HepG2 (cell line): Measurements from ENCODE around the gene ECEL1. TPM values are rescaled to one million over a fixed set of nuclear protein-coding genes. Genes with fewer than 3 reads are reported as not detected.

Experiments used
- ATAC-seq: fragments of 200-7000 bp; cut with Tn5 transposase; 3 replicates; pipeline ENCODE4 v1.9.1; 2020; ENCODE audit warnings: mild to moderate bottlenecking, moderate library complexity
- BruUV-seq: library from RNA; stranded (reverse); fragments of 400-500 nt; replicated peaks from 2 replicates; lab custom pipeline; 2021; lab: Mats Ljungman, UMichigan
- CTCF ChIA-PET: fragments of 300-600 bp; formaldehyde crosslinking; extraction: SDS; loops from one replicate; lab custom pipeline; 2021; ENCODE audit warnings: low total read pairs, inconsistent platforms, low intra/inter-chr PET ratio; lab: Yijun Ruan, JAX
- POLR2A ChIA-PET: fragments of 350-600 bp; sonication (Branson Sonifier 250); formaldehyde crosslinking; loops from one replicate; lab custom pipeline; 2020; ENCODE audit warnings: antibody characterized with exemption, inconsistent platforms; lab: Yijun Ruan, JAX
- DNase-seq: peaks from one replicate; pipeline ENCODE4 v3.0.0-alpha.2; 2015; ENCODE audit warnings: low spot score
- FAIRE-seq: peaks from 3 replicates; lab custom pipeline; 2011; peaks lifted over from hg19 to GRCh38; lab: Jason Lieb, UNC
- H2AFZ ChIP-seq: one replicate; pipeline ENCODE4 v1.6.1; 2011; ENCODE audit warnings: low read length, inconsistent platforms
- H3K27ac ChIP-seq: fragments of 300-600 bp; 3 replicates; pipeline ENCODE4 v1.8.0; 2011; ENCODE audit warnings: mixed run types, mild to moderate bottlenecking, mixed read lengths, low read length, inconsistent platforms; ENCODE audit not compliant: insufficient read depth; ENCODE audit errors: extremely low read length
- H3K27me3 ChIP-seq, 2 experiments: fragments of 200-600 bp in 1 of 2; 2 replicates in 1 of 2; 3 replicates in 1 of 2; pipeline versions ENCODE4 v1.6.0 to v1.8.0; 2011; ENCODE audit warnings: low read length in 2 of 2, mild to moderate bottlenecking in 2 of 2, moderate library complexity in 2 of 2, inconsistent platforms in 1 of 2; ENCODE audit not compliant: insufficient read depth in 2 of 2, control insufficient read depth in 1 of 2
- H3K36me3 ChIP-seq, 2 experiments: fragments of 200-600 bp in 1 of 2; replicated peaks in 1 of 2; 2 replicates in 1 of 2; 3 replicates in 1 of 2; pipeline versions ENCODE4 v1.5.1 to v1.8.0; 2011; ENCODE audit warnings: low read length in 2 of 2, inconsistent platforms in 1 of 2; ENCODE audit not compliant: insufficient read depth in 2 of 2, control insufficient read depth in 1 of 2
- H3K4me1 ChIP-seq: 2 replicates; pipeline ENCODE4 v1.5.1; 2012; ENCODE audit warnings: low read length, inconsistent platforms; ENCODE audit not compliant: insufficient read depth
- H3K4me2 ChIP-seq: 2 replicates; pipeline ENCODE4 v1.6.0; 2011; ENCODE audit warnings: low read depth, low read length, inconsistent platforms
- H3K4me3 ChIP-seq, 3 experiments: fragments of 200-600 bp in 1 of 3; sonication (generic), shearing (Covaris generic) in 1 of 3; replicated peaks in 1 of 3; 2 replicates each; pipeline ENCODE4 v1.5.1; 2011 to 2016; ENCODE audit warnings: low read length in 3 of 3, inconsistent platforms in 2 of 3, low read depth in 2 of 3, mild to moderate bottlenecking in 2 of 3, control low read depth in 1 of 3, mixed read lengths in 1 of 3; ENCODE audit not compliant: insufficient read depth in 1 of 3
- H3K79me2 ChIP-seq: one replicate; pipeline ENCODE4 v1.6.1; 2011; ENCODE audit warnings: low read length, inconsistent platforms; ENCODE audit not compliant: insufficient read depth
- H3K9ac ChIP-seq: 2 replicates; pipeline ENCODE4 v1.6.0; 2011; ENCODE audit warnings: mild to moderate bottlenecking, low read depth, low read length, inconsistent platforms; ENCODE audit not compliant: insufficient read depth
- H3K9me3 ChIP-seq: 2 replicates; pipeline ENCODE4 v1.5.1; 2012; ENCODE audit warnings: mild to moderate bottlenecking, low read length
- H4K20me1 ChIP-seq: 2 replicates; pipeline ENCODE4 v1.6.0; 2011; ENCODE audit warnings: inconsistent platforms, mild to moderate bottlenecking, low read length, moderate library complexity; ENCODE audit not compliant: insufficient read depth
- ARNT2 ChIP-seq: sonication (generic); formaldehyde crosslinking; IDR thresholded peaks from 2 replicates; pipeline ENCODE4 v1.8.0; 2022; ENCODE audit warnings: mild to moderate bottlenecking, low read depth, missing genetic modification reagents, moderate library complexity
- CBX5 ChIP-seq: sonication (generic); formaldehyde crosslinking; IDR thresholded peaks from 2 replicates; pipeline ENCODE4 v1.4.0; 2020; ENCODE audit warnings: missing genetic modification reagents, borderline replicate concordance
- MAFG ChIP-seq: sonication (generic); formaldehyde crosslinking; IDR thresholded peaks from 2 replicates; pipeline ENCODE4 v1.5.1; 2020; ENCODE audit warnings: mild to moderate bottlenecking, missing genetic modification reagents
- NFYC ChIP-seq: IDR thresholded peaks from 2 replicates; pipeline ENCODE4 v1.6.1; 2016; ENCODE audit warnings: missing genetic modification reagents, missing compliant biosample characterization
- SNAI1 ChIP-seq: sonication (generic); formaldehyde crosslinking; IDR thresholded peaks from 2 replicates; pipeline ENCODE4 v1.5.0; 2020; ENCODE audit warnings: mild to moderate bottlenecking, missing genetic modification reagents, borderline replicate concordance
- ZNF205 ChIP-seq: IDR thresholded peaks from 2 replicates; pipeline ENCODE4 v1.6.1; 2018; ENCODE audit warnings: missing biosample characterization, missing genetic modification reagents
- ZNF761 ChIP-seq: sonication (generic); formaldehyde crosslinking; conservative IDR thresholded peaks from 2 replicates; pipeline ENCODE4 v1.4.0; 2020; ENCODE audit warnings: mild to moderate bottlenecking, missing genetic modification reagents
- WGBS: methylation state at CpG from one replicate; pipeline ENCODE4 v1.1.6; 2017; ENCODE audit warnings: low lambda C conversion rate; 5-methylcytosine and 5-hydroxymethylcytosine counted together
- in situ Hi-C: cut with HindIII; loops from 2 replicates; pipeline ENCODE4 v1.10.0; 2017; ENCODE audit warnings: low pct_unique_long_range_greater_than_20kb; ENCODE audit not compliant: extremely low pct_ligation_motif_present
- intact Hi-C: fragments of 100-400 bp; cut with micrococcal nuclease; formaldehyde crosslinking; loops from one replicate; pipeline ENCODE4 v1.10.0; 2022; ENCODE audit not compliant: unreplicated experiment
- polyA plus RNA-seq, 8 experiments: library from polyadenylated mRNA; depleted of rRNA in 3 of 8; stranded (reverse) in 7 of 8; unstranded in 1 of 8; fragments of >200 nt; fragmentation: Illumina TruSeq in 4 of 8; extraction: Trizol in 4 of 8; gene quantifications; 2 replicates each; pipeline versions ENCODE4 v1.2.1 to v1.2.3, GENCODE V29; 2011 to 2016; ENCODE audit warnings: low read depth in 4 of 8, missing spikeins in 1 of 8, mixed read lengths in 1 of 8; ENCODE audit not compliant: insufficient read depth in 1 of 8
- total RNA-seq, 5 experiments: library from RNA; depleted of rRNA; stranded (reverse); fragments of >200 nt; fragmentation: Illumina TruSeq; extraction: Trizol; gene quantifications; 2 replicates each; pipeline ENCODE4 v1.2.3, GENCODE V29; 2016; ENCODE audit warnings: low read depth in 1 of 5
- TF ChIP-seq, protein P1 (sequence below): sonication (generic); formaldehyde crosslinking; IDR thresholded peaks from 2 replicates; pipeline ENCODE4 v1.8.0; 2022; ENCODE audit warnings: missing genetic modification reagents, mild to moderate bottlenecking, borderline replicate concordance
- TF ChIP-seq, protein P2 (sequence below): sonication (generic); formaldehyde crosslinking; IDR thresholded peaks from 2 replicates; pipeline ENCODE4 v1.8.0; 2022; ENCODE audit warnings: mild to moderate bottlenecking, missing genetic modification reagents, moderate library complexity
- TF ChIP-seq, protein P3 (sequence below): IDR thresholded peaks from 2 replicates; pipeline ENCODE4 v1.6.1; 2016

Gene ECEL1
- total and polyA plus RNA-seq, 2 of the 13 experiments (the other 11 are each of a cell fraction or from before 2014, with no cell fraction given): not detected

DNA sequence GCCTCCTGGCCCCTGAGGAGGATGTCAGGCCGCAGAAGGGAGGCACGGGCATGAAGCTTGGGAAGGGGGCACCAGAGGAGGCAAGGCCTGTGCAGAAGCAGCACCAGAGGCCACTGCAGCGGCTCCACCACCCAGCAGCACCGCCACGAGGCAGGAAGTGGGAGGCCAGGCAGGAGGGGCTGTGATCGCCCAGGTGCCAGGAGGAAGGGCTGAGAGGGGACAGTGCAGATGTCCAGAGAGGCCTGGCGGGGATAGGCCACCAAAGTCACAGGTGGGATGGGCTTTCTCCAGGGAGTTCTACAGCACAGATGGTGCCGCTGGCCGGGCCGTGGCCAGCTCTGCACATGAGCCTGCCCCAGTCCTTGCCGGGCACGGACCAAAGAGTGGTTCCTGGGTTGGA, 37.7 kb downstream of the ECEL1 start (continued):
- TF ChIP-seq, protein P1, sequence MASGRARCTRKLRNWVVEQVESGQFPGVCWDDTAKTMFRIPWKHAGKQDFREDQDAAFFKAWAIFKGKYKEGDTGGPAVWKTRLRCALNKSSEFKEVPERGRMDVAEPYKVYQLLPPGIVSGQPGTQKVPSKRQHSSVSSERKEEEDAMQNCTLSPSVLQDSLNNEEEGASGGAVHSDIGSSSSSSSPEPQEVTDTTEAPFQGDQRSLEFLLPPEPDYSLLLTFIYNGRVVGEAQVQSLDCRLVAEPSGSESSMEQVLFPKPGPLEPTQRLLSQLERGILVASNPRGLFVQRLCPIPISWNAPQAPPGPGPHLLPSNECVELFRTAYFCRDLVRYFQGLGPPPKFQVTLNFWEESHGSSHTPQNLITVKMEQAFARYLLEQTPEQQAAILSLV (CRISPR knock-in tag): no peak
- TF ChIP-seq MAFG (CRISPR knock-in tag): no peak

DNA sequence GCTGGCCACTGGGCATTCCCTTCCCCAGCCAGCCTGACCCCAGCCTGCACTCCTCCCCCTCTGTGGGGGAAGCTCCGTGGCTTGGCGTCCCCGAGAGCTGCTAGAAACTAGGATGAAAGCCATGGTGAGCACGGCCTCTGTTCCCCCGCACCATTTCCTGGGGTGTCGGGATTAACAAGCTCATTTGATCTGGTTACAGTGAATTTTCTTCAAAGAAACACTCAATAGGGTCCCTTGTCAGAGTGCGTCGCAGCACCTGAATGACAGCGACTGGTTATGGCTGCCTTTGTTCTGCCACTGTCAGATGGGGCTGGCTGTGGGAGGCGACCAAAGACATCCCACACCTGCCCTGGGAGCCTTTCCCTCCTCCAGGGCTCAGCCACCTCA, 39.3 kb downstream of the ECEL1 start:
- H3K27ac ChIP-seq: no peak overlapping the region
- no peaks in the 10 kb centered on the region for H3K79me2 ChIP-seq
- 68% methylated on average over 7 of the region's 10 CpGs for WGBS
- intact Hi-C loops: loop anchor here (5.0 kb wide), 1 partner anchor 74 kb away; the partner anchor contains the start of gene PRSS56
- ATAC-seq (no peak), FAIRE-seq (no peak), DNase-seq (no peak)
- in situ Hi-C loops: no loop called here
- H3K4me3 ChIP-seq: no peak overlapping the region
- H2AFZ ChIP-seq: no peak overlapping the region
- H3K27me3 ChIP-seq: peaks cover 5 to 31% of the 10 kb centered on the region in 2 experiments; a peak in 4 of 5 replicates
- no peak overlapping the region for H3K9ac ChIP-seq
- ChIA-PET CTCF (no interaction called here), POLR2A (no interaction called here)
- no peaks in the 10 kb centered on the region for H3K9me3 ChIP-seq
- no TSS peak for BruUV-seq
- peaks cover 21% of the 10 kb centered on the region for H3K4me1 ChIP-seq
- TF ChIP-seq CBX5 (CRISPR knock-in tag) (no peak), SNAI1 (CRISPR knock-in tag) (no peak), ARNT2 (no peak), ZNF761 (CRISPR knock-in tag) (no peak), NFYC (no peak), ZNF205 (no peak)
- TF ChIP-seq, protein P2, sequence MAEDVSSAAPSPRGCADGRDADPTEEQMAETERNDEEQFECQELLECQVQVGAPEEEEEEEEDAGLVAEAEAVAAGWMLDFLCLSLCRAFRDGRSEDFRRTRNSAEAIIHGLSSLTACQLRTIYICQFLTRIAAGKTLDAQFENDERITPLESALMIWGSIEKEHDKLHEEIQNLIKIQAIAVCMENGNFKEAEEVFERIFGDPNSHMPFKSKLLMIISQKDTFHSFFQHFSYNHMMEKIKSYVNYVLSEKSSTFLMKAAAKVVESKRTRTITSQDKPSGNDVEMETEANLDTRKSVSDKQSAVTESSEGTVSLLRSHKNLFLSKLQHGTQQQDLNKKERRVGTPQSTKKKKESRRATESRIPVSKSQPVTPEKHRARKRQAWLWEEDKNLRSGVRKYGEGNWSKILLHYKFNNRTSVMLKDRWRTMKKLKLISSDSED (CRISPR knock-in tag): no peak
- TF ChIP-seq, protein P3, sequence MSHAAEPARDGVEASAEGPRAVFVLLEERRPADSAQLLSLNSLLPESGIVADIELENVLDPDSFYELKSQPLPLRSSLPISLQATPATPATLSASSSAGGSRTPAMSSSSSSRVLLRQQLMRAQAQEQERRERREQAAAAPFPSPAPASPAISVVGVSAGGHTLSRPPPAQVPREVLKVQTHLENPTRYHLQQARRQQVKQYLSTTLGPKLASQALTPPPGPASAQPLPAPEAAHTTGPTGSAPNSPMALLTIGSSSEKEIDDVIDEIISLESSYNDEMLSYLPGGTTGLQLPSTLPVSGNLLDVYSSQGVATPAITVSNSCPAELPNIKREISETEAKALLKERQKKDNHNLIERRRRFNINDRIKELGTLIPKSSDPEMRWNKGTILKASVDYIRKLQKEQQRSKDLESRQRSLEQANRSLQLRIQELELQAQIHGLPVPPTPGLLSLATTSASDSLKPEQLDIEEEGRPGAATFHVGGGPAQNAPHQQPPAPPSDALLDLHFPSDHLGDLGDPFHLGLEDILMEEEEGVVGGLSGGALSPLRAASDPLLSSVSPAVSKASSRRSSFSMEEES (CRISPR knock-in tag): no peak
- no peaks in the 10 kb centered on the region for H4K20me1 ChIP-seq
- H3K36me3 ChIP-seq: no peaks in the 10 kb centered on the region
- H3K4me2 ChIP-seq: peak overlapping the region; percentile 62
